Mucosa of descending colon (tissue), 3 donors: ENCODE measurements around the gene HELQ. TPM values are rescaled to one million over a fixed set of nuclear protein-coding genes. Genes with fewer than 3 reads are reported as not detected.

Experiments used
- ATAC-seq: fragments of 200-7000 bp; cut with Tn5 transposase; one replicate; pipeline ENCODE4 v1.9.1; 2020; ENCODE audit warnings: mild to moderate bottlenecking, moderate library complexity
- DNase-seq, 3 donors: peaks; one replicate each; pipeline ENCODE4 v3.0.0-alpha.2; 2020
- H3K36me3 ChIP-seq: fragments of 200-600 bp; one replicate; pipeline ENCODE4 v1.8.0; 2021; ENCODE audit warnings: low read depth, mild to moderate bottlenecking
- H3K4me1 ChIP-seq: fragments of 200-600 bp; one replicate; pipeline ENCODE4 v1.8.0; 2021; ENCODE audit warnings: low read depth, mild to moderate bottlenecking
- H3K4me3 ChIP-seq: fragments of 200-600 bp; one replicate; pipeline ENCODE4 v1.8.0; 2021; ENCODE audit warnings: mild to moderate bottlenecking
- H3K9me3 ChIP-seq: fragments of 200-600 bp; one replicate; pipeline ENCODE4 v1.8.0; 2021; ENCODE audit warnings: mild to moderate bottlenecking
- CTCF ChIP-seq: fragments of 200-600 bp; IDR thresholded peaks from one replicate; pipeline ENCODE4 v1.8.0; 2022; ENCODE audit warnings: antibody characterized with exemption, mild to moderate bottlenecking
- intact Hi-C, 2 donors: fragments of 100-400 bp; cut with DNase I in 1 of 2; cut with micrococcal nuclease in 1 of 2; formaldehyde crosslinking; loops; one replicate each; pipeline versions ENCODE4 v1.11.0 to v1.11.1; 2022; cut with DNase I, micrococcal nuclease
- total RNA-seq, 3 donors: library from RNA; stranded (reverse); fragmentation: NEBNext Ultra II Directional in 2 of 3; extraction: Animal tissue kit (Norgen Biotek cat#: 25700) in 2 of 3; gene quantifications; one replicate each; pipeline versions ENCODE4 v1.2.1 to v1.2.4, GENCODE V29; 2021 to 2023
- donor health status: DM: no; HTN: no; CAD: no; lungs with moderate emphysema.
- donor health status: DM: no; HTN: no; CAD: no.
- donor health status: DM: no; HTN: yes; CAD: no.

Gene HELQ
- total RNA-seq, 3 donors from 2014 or later: 10.8 to 17.2 (median 12.2) TPM

GRCh38 chr4:83378419-83378818 lies 77.2 kb downstream of the HELQ start:
- TF ChIP-seq CTCF: no peak
- Histone ChIP-seq H3K36me3 (no peaks in the 10 kb centered on the region), H3K9me3 (peaks cover 10% of the 10 kb centered on the region), H3K4me3 (no peak overlapping the region), H3K4me1 (no peaks in the 10 kb centered on the region)
- ATAC-seq (no peak), DNase-seq (no peak)
- intact Hi-C loops: no loop called here

- Histone ChIP-seq H3K4me1 (no peaks in the 10 kb centered on the region), H3K4me3 (no peak overlapping the region), H3K9me3 (no peaks in the 10 kb centered on the region), H3K36me3 (no peaks in the 10 kb centered on the region)
- DNase-seq (no peak), ATAC-seq (no peak)
- intact Hi-C loops: no loop called here
- no peak for TF ChIP-seq CTCF
These were observed 82.7 kb downstream of the HELQ start for GRCh38 chr4:83372931-83373330.

GRCh38 chr4:83371936-83372335 lies 83.7 kb downstream of the HELQ start:
- no peak for ATAC-seq
- Histone ChIP-seq H3K9me3 (no peaks in the 10 kb centered on the region), H3K4me3 (no peak overlapping the region), H3K4me1 (no peaks in the 10 kb centered on the region), H3K36me3 (no peaks in the 10 kb centered on the region)
- intact Hi-C loops: no loop called here
- no peak for DNase-seq
- no peak for TF ChIP-seq CTCF

DNA sequence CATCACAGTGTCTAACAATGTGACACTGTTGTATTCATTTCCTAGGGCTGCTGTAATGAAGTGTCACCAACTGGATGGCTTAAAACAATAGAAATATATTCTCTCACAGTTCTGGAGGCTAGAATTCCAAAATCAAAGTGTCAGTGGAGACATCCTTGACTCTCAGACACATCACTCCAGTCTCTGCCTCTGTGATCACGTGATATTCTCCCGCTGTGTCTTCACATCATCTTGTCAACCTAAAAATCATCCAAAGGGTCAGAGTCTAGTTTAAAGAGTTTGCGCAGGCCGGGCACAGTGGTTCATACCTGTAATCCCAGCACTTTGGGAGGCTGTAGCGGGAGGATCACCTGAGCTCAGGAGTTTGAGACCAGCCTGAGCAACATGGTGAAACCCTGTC lies 84.4 kb downstream of the HELQ start:
- H3K4me1 ChIP-seq: no peaks in the 10 kb centered on the region
- intact Hi-C loops: no loop called here
- DNase-seq (no peak), ATAC-seq (no peak)
- H3K4me3 ChIP-seq: no peak overlapping the region
- H3K9me3 ChIP-seq: no peaks in the 10 kb centered on the region
- no peaks in the 10 kb centered on the region for H3K36me3 ChIP-seq
- TF ChIP-seq CTCF: no peak

DNA sequence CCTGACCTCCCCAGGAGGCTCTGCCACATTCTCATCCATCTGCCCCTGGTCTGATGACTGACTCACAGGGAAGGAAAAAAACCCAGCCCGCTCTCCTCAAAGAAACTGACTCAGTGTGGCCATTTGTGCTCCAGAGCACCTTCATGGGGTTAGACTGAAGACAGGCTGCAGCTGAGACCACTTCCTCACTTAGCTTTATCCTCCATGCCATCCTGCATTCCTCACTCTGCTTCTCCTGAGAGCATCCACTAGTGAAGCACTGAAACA lies 85.0 kb downstream of the HELQ start:
- Histone ChIP-seq H3K36me3 (no peaks in the 10 kb centered on the region), H3K4me3 (no peak overlapping the region), H3K9me3 (no peaks in the 10 kb centered on the region), H3K4me1 (no peaks in the 10 kb centered on the region)
- no peak for DNase-seq
- TF ChIP-seq CTCF: no peak
- intact Hi-C loops: no loop called here
- ATAC-seq: no peak

DNA sequence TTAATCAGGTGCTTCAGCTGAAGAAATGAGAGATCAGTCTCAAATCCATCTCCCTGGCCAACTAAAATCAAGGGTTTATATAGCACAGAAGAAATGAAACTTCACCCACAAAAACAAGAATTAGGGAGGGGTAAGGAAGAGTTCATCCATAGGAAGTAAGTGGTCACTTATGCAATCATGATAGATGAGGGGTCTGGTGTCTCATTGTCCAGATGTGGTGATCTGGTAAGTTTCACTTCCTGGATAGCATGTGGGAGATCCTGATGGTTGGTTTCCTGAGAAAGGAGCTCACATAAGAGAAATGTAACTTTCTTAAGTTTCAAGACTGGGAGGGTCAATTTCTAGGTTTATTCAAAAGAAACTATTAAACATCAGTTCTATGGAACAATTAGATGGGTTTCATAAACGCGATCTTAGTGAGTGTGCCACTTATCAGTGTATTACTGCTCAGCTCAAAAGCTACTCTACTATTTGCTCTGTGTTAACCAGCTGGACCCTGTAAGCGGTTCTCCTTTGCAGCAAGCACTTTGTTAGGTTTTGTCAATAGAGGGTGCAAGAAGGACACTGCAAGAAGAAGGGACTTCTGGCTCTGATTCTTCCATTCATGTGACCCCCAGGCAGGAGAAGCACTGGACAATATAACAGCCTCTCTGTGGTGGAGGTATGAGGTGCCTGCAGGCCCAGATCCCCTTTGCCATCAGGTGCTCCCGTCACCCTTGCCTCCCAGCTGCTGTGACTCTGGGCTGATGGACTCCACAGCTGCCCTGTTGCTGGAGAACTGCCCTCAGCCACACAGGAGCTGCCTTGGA lies 85.6 kb downstream of the HELQ start:
- H3K4me3 ChIP-seq: no peak overlapping the region
- intact Hi-C loops: no loop called here
- H3K4me1 ChIP-seq: no peaks in the 10 kb centered on the region
- no peak for TF ChIP-seq CTCF
- DNase-seq: no peak
- no peaks in the 10 kb centered on the region for H3K9me3 ChIP-seq
- no peaks in the 10 kb centered on the region for H3K36me3 ChIP-seq
- ATAC-seq: peak; percentile 38
